ENCODE measurements around the gene PDE1C. TPM values are rescaled to one million over a fixed set of nuclear protein-coding genes. Genes with fewer than 3 reads are reported as not detected.

PDE1C gene
- total and polyA plus RNA-seq, 9 donors, result 4.8 to 20.0 (median 11.8) TPM

- Histone ChIP-seq H3K27me3 (no peaks in the 10 kb centered on the region), H3K4me1 (ENCODE audit: insufficient read depth) (no peaks in the 10 kb centered on the region), H3K4me3 (no peak overlapping the region), H3K36me3 (no peaks in the 10 kb centered on the region), H3K9me3 (no peaks in the 10 kb centered on the region), H3K27ac (no peak overlapping the region)
- DNase-seq, result no peak
- 87 to 93% (median 88%) methylated on average over 1 of the region's 1 CpG for WGBS, 3 donors
- intact Hi-C loops (cut with DNase I), result no loop called here
- TF ChIP-seq EP300 (IDR thresholded peaks at IDR 0.05) (no peak), POLR2A (IDR thresholded peaks at IDR 0.05) (no peak), CTCF (IDR thresholded peaks at IDR 0.05) (no peak)
These were observed 45.6 kb upstream of the PDE1C start for GRCh38 chr7:32115831-32116230.

- Histone ChIP-seq H3K36me3 (no peaks in the 10 kb centered on the region), H3K4me1 (ENCODE audit: insufficient read depth) (no peaks in the 10 kb centered on the region), H3K4me3 (no peak overlapping the region), H3K9me3 (no peaks in the 10 kb centered on the region), H3K27ac (no peak overlapping the region), H3K27me3 (no peaks in the 10 kb centered on the region)
- intact Hi-C loops (cut with DNase I), result no loop called here
- WGBS, 3 donors, result 70 to 80% (median 73%) methylated on average over 2 of the region's 2 CpGs
- no peak for DNase-seq
- TF ChIP-seq POLR2A (IDR thresholded peaks at IDR 0.05) (no peak), CTCF (IDR thresholded peaks at IDR 0.05) (no peak), EP300 (IDR thresholded peaks at IDR 0.05) (no peak)
These were observed 38.4 kb upstream of the PDE1C start for GRCh38 chr7:32108651-32109050.

GRCh38 chr7:32104766-32105165 lies 34.6 kb upstream of the PDE1C start:
- 69 to 80% (median 76%) methylated on average over 2 of the region's 2 CpGs for WGBS, 3 donors
- no peak overlapping the region for H3K27ac ChIP-seq
- intact Hi-C loops (cut with DNase I), result no loop called here
- no peaks in the 10 kb centered on the region for H3K27me3 ChIP-seq
- no peak for DNase-seq
- no peaks in the 10 kb centered on the region for H3K9me3 ChIP-seq
- no peaks in the 10 kb centered on the region for H3K36me3 ChIP-seq
- TF ChIP-seq CTCF (IDR thresholded peaks at IDR 0.05), result no peak
- no peak for TF ChIP-seq POLR2A (IDR thresholded peaks at IDR 0.05)
- H3K4me3 ChIP-seq, result no peak overlapping the region
- no peaks in the 10 kb centered on the region for H3K4me1 ChIP-seq (ENCODE audit: insufficient read depth)

- H3K27me3 ChIP-seq, result no peaks in the 10 kb centered on the region
- WGBS, 3 donors, result 62 to 76% (median 69%) methylated on average over 4 of the region's 4 CpGs
- no peak overlapping the region for H3K27ac ChIP-seq
- H3K36me3 ChIP-seq, result no peaks in the 10 kb centered on the region
- no peaks in the 10 kb centered on the region for H3K9me3 ChIP-seq
- no peak for DNase-seq
- TF ChIP-seq EP300 (IDR thresholded peaks at IDR 0.05) (no peak), CTCF (IDR thresholded peaks at IDR 0.05) (no peak), POLR2A (IDR thresholded peaks at IDR 0.05) (no peak)
- H3K4me1 ChIP-seq (ENCODE audit: insufficient read depth), result no peaks in the 10 kb centered on the region
- H3K4me3 ChIP-seq, result no peak overlapping the region
- intact Hi-C loops (cut with DNase I), result no loop called here
These were observed 33.2 kb upstream of the PDE1C start for GRCh38 chr7:32103361-32103760.

- no peaks in the 10 kb centered on the region for H3K27me3 ChIP-seq
- intact Hi-C loops (cut with DNase I), result no loop called here
- TF ChIP-seq CTCF (IDR thresholded peaks at IDR 0.05), result no peak
- TF ChIP-seq POLR2A (IDR thresholded peaks at IDR 0.05), result no peak
- no peak for TF ChIP-seq EP300 (IDR thresholded peaks at IDR 0.05)
- WGBS, 3 donors, result 83 to 100% (median 88%) methylated on average over 1 of the region's 1 CpG
- no peak overlapping the region for H3K27ac ChIP-seq
- no peak for DNase-seq
- no peaks in the 10 kb centered on the region for H3K9me3 ChIP-seq
- H3K4me3 ChIP-seq, result no peak overlapping the region
- no peaks in the 10 kb centered on the region for H3K36me3 ChIP-seq
- no peaks in the 10 kb centered on the region for H3K4me1 ChIP-seq (ENCODE audit: insufficient read depth)
These were observed 32.2 kb upstream of the PDE1C start for GRCh38 chr7:32102432-32102873.

Measured in ovary (tissue), 9 donors.